GDM1 (cell line): Measurements from ENCODE around the gene VPS13D.
A peak's percentile ranks its signal among the peaks of the same experiment; 100 is the strongest.

Source experiments
- DNase-seq: peaks from one replicate; lab custom pipeline; 2025; lab: John Stamatoyannopoulos, UW

VPS13D gene, protein sequence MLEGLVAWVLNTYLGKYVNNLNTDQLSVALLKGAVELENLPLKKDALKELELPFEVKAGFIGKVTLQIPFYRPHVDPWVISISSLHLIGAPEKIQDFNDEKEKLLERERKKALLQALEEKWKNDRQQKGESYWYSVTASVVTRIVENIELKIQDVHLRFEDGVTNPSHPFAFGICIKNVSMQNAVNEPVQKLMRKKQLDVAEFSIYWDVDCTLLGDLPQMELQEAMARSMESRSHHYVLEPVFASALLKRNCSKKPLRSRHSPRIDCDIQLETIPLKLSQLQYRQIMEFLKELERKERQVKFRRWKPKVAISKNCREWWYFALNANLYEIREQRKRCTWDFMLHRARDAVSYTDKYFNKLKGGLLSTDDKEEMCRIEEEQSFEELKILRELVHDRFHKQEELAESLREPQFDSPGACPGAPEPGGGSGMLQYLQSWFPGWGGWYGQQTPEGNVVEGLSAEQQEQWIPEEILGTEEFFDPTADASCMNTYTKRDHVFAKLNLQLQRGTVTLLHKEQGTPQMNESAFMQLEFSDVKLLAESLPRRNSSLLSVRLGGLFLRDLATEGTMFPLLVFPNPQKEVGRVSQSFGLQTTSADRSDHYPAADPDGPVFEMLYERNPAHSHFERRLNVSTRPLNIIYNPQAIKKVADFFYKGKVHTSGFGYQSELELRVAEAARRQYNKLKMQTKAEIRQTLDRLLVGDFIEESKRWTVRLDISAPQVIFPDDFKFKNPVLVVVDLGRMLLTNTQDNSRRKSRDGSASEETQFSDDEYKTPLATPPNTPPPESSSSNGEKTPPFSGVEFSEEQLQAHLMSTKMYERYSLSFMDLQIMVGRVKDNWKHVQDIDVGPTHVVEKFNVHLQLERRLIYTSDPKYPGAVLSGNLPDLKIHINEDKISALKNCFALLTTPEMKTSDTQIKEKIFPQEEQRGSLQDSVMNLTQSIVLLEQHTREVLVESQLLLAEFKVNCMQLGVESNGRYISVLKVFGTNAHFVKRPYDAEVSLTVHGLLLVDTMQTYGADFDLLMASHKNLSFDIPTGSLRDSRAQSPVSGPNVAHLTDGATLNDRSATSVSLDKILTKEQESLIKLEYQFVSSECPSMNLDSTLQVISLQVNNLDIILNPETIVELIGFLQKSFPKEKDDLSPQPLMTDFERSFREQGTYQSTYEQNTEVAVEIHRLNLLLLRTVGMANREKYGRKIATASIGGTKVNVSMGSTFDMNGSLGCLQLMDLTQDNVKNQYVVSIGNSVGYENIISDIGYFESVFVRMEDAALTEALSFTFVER (N-terminal part only)

GRCh38 chr1:12229835-12230548 lies at the start of gene VPS13D:
Gene VPS13D, plus strand, starts transcription at chr1:12230030. Its CDS starts 4,237 bp downstream, at chr1:12234267.
- peak; percentile 71 for DNase-seq

DNA sequence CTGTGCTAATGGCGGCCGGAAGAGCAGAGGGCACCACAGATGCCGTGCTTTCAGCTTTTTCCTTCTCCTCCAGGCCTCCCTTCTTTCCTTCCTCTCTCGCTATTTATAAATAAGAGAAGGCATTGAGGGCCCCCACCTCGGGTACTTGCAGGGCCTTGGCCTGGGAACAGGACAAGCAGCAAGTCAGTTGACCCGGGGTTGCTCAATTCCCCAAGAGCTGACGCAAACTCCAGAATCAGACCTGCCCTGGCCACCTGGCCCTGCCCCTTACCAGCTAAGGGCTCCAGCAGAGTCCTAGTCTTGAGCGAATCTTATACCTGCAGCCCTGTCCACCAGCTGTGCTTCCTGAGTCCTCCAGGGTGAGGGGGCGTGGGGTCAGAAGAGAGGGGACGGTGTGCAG lies 49.5 kb upstream of the VPS13D start:
- DNase-seq: no peak

DNA sequence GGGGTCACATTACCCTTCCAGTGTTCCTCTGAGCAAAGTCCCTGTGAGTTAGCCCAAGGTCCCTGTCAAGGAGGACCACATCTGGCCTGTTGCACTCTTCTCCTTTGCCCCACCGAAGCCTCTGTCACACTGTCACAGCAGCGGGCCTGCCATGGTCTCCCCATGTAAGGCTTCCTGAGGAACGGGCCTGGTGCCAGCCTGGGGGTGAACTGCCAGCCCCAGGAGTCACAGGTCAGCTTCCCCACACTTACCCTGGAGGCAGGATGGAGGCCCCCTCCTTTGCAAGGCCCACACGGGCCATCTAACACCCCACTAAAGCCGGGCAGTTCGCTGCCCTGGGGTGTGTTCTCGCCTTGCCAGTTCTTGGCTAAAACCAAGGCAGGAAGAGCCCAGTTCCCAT lies 48.9 kb upstream of the VPS13D start:
- no peak for DNase-seq

DNA sequence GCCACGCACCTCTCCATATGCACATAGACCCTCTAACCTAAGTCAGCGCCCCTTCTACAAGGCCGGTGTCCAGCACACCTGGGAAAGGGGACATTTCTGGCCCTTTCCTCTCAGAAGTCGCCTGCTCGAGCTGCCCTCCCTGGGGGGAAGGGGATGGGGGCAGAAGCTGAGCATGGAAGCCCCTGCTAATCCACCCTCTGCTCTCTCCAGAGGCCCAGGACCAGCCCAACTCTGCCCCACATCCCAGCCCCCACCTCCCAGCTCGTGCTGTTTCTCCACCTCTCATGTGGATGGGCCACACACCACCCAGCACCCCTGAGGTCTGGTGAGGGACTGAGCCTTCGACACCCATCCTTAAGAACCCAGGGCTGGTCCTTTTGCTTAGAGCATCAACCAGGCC lies 48.3 kb upstream of the VPS13D start:
- DNase-seq: no peak

DNA sequence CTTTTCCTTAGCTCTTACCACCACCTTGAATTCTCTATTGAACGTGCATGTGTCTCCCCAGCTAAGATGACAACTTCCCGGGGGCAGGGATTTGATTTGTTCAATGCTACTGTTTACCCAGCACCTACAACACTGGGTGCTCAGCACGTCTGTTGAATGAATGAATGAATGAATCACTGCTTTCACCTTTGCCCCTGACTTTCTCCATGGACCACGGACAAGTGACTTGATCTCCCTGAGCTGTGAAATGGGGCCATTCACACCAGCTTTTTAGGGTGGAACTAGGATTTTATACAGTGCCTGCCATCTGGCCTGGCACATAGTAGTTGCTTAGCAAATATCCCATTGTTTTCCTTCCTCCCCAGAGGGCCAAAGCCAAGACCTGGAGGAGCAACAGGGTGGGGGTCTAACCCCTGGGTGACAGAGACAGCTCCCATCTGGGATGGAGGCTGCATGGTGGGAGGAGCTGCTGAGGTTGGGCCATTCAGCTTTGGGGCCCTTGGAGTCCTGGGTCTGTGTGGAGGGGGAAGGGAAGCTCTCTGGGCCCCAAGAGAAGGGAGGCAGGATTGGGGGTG lies 47.3 kb upstream of the VPS13D start:
- no peak for DNase-seq

DNA sequence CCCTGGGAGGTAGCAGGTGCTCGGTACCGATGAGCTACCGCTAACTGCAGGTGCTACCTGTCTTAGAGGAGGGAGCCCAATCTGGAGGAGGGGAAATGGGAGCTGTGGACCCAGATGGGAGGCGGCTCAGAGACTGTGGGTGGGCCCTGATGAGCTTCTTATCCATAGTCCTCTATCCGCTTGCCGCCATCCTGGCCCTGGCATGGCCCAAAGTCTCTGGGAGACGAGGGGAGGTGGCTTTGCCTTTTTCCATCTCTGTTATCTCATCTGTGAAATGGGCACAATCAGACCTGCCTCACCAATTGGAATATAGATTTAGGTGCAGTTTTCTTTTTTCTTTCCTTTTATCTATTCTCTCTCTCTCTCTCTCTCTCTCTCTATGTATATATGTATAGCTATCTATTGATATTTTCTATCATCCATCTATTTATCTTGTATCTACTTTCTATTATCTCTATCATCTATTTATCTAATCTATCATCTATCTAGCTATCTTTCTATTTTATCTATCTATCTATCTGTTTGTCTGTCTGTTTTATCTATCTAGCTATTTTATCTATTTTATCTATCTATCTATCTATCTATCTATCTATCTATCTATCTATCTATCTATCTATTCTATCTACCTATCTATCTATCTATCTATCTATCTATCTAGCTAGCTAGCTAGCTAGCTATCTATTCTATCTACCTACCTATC lies 46.6 kb upstream of the VPS13D start:
- DNase-seq: no peak

- DNase-seq: no peak
These were observed 45.7 kb upstream of the VPS13D start for GRCh38 chr1:12184008-12184681.

GRCh38 chr1:12185036-12185917 lies 44.6 kb upstream of the VPS13D start:
- DNase-seq: no peak

GRCh38 chr1:12185918-12186678 lies 43.7 kb upstream of the VPS13D start:
- DNase-seq: no peak

DNA sequence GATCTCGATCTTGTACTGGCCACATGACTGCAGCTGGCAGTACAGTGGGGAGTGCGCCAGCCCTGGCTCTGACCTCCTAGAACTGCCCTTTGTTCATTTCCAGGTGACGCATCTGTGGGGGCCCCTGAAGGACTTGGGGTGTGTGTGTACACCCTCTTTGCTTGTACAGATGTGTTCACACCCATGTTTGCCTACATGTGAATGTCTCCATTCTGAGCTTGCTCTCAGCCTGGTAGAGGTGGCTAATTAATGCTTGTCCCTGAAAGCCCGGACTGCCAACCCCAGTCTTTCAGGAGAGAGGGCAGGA lies 43.2 kb upstream of the VPS13D start:
- no peak for DNase-seq

- no peak for DNase-seq
These were observed 41.7 kb upstream of the VPS13D start for GRCh38 chr1:12188115-12188514.

DNA sequence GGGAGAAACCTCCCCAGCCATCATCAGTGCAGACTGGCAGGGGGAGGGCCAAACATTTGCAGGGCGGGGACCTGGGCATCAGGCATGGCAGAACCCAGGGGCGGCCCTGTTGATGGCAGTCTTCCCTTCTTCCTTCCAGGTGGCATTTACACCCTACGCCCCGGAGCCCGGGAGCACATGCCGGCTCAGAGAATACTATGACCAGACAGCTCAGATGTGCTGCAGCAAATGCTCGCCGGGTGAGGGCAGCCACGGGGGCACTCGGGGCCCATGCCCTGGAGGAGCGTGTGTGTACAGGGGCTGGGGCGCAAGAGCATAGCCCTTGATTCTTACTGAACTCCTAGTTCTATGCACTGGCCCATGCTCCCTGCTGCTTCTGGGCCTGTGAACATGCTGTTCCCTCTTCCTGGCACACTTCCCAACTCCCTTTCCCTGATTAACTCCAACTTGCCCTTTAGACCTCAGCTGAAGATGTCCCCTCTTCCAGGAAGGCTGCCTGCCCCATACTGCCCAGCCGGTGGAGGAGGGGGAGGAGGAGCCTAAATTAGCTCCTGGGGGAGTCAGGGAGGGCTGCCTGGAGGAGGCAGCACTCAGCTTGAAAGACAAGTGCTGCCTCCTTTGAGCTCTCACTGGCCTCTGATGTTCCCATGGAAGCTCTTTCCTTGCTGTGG lies 41.0 kb upstream of the VPS13D start:
- DNase-seq: no peak

DNA sequence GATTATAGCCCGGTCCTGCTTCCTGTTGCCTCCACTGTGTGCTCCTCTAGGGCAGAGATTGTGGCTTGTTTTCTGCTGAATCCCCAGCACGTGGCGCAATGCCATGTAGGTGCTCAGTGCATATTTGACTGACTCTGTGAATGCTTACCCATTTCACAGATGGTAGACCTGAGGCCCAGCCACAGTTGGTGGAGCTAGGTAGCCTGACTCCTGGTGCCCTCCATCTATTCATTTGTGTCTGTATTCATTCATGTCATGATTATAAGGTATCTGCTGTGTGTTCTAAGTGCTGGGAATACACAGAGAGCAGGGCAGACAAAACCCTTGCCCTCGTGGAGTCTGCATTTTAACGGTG lies 40.5 kb upstream of the VPS13D start:
- DNase-seq: no peak

GRCh38 chr1:12191242-12192032 lies 38.4 kb upstream of the VPS13D start:
- DNase-seq: no peak

DNA sequence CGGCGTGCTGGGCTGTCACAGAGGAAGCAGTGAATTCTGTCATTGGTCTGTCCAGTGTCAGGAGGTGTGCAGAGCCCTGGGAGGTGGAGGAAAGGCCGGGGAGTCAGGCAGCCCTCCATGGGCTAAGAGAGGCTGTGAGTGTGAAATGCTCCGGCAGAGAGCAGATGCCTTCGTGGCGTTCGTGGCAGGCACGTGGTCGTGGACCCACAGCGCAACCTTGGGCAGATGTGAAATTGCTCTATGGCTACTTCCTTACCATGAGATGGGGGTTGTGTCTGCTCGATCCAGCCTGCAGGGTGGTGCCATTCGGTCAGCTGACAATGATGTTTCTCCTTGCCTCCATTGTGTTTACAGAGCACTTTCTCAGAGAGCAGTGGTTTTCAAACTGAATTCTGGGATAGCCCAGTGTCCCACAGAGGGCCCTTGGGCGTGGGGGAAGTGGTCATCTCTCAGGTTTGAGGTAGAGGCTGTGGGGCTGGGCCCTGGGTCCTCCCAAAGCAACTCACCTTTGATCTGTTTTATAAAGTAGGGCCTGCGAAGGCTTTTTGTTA lies 35.1 kb upstream of the VPS13D start:
- DNase-seq: no peak

GRCh38 chr1:12195416-12195815 lies 34.4 kb upstream of the VPS13D start:
- DNase-seq: no peak
